CD14-positive monocyte (primary cell): ENCODE results near the gene BSND. TPM values are rescaled to one million over a fixed set of nuclear protein-coding genes. Genes with fewer than 3 reads are reported as not detected.
A peak's percentile ranks its signal among the peaks of the same experiment; 100 is the strongest.

ENCODE experiments used
- DNase-seq, 3 donors: peaks; one replicate each; pipeline ENCODE4 v3.0.0-alpha.2; 2011 to 2022
- H2AFZ ChIP-seq: 2 replicates; pipeline ENCODE4 v1.6.0; 2012; ENCODE audit warnings: mild to moderate bottlenecking, low read depth, low read length, inconsistent platforms; ENCODE audit not compliant: insufficient read depth, poor library complexity, severe bottlenecking
- H3K27ac ChIP-seq, 2 donors: 1 replicate in 1 of 2; 2 replicates in 1 of 2; pipeline ENCODE4 v1.5.1; 2012 to 2013; ENCODE audit warnings: low read length in 2 of 2, control low read depth in 1 of 2, inconsistent platforms in 1 of 2, low read depth in 1 of 2, mild to moderate bottlenecking in 1 of 2
- H3K27me3 ChIP-seq, 2 donors: one replicate each; pipeline versions ENCODE4 v1.6.0 to v1.6.1; 2011 to 2013; ENCODE audit warnings: low read length in 2 of 2; ENCODE audit not compliant: control insufficient read depth in 2 of 2, insufficient read depth in 2 of 2
- H3K36me3 ChIP-seq, 2 donors: replicated peaks in 1 of 2; 1 replicate in 1 of 2; 2 replicates in 1 of 2; pipeline versions ENCODE4 v1.5.1 to v1.6.1; 2012 to 2013; ENCODE audit warnings: low read length in 2 of 2, control low read depth in 1 of 2, inconsistent platforms in 1 of 2, mild to moderate bottlenecking in 1 of 2; ENCODE audit not compliant: insufficient read depth in 2 of 2, control insufficient read depth in 1 of 2
- H3K4me1 ChIP-seq, 2 donors: 1 replicate in 1 of 2; 2 replicates in 1 of 2; pipeline versions ENCODE4 v1.5.1 to v1.6.1; 2012 to 2013; ENCODE audit warnings: low read length in 2 of 2, control low read depth in 1 of 2, inconsistent platforms in 1 of 2, mild to moderate bottlenecking in 1 of 2, moderate library complexity in 1 of 2; ENCODE audit not compliant: insufficient read depth in 2 of 2, control insufficient read depth in 1 of 2
- H3K4me2 ChIP-seq: replicated peaks from 2 replicates; pipeline ENCODE3; 2012; ENCODE audit warnings: low read length, moderate library complexity, mild to moderate bottlenecking; ENCODE audit not compliant: poor library complexity, severe bottlenecking; ENCODE audit errors: extremely low read depth
- H3K4me3 ChIP-seq, 3 experiments: fragments of 200-600 bp in 1 of 3; sonication (generic) in 1 of 3; replicated peaks in 1 of 3; 1 replicate in 2 of 3; 2 replicates in 1 of 3; pipeline ENCODE4 v1.5.1; 2011 to 2013; ENCODE audit warnings: low read length in 3 of 3, mild to moderate bottlenecking in 3 of 3, control low read depth in 2 of 3, low read depth in 2 of 3, inconsistent platforms in 1 of 3, moderate library complexity in 1 of 3
- H3K79me2 ChIP-seq: 2 replicates; pipeline ENCODE4 v1.6.0; 2012; ENCODE audit warnings: mild to moderate bottlenecking, control low read depth, inconsistent platforms, low read length, moderate library complexity; ENCODE audit not compliant: insufficient read depth
- H3K9ac ChIP-seq: 2 replicates; pipeline ENCODE4 v1.6.0; 2017; ENCODE audit warnings: low read length, mild to moderate bottlenecking; ENCODE audit not compliant: insufficient read depth, poor library complexity, severe bottlenecking
- H3K9me3 ChIP-seq, 2 donors: replicated peaks in 1 of 2; 1 replicate in 1 of 2; 2 replicates in 1 of 2; pipeline versions ENCODE4 v1.5.1 to v1.6.1; 2012 to 2013; ENCODE audit warnings: low read length in 2 of 2, control low read depth in 1 of 2; ENCODE audit not compliant: control insufficient read depth in 1 of 2, insufficient read depth in 1 of 2
- H4K20me1 ChIP-seq: 2 replicates; pipeline ENCODE4 v1.6.0; 2012; ENCODE audit warnings: mild to moderate bottlenecking, low read length, control low read depth, moderate library complexity; ENCODE audit not compliant: insufficient read depth
- H3K27ac Mint-ChIP-seq, 7 donors: one replicate each; pipeline ENCODE4 v1.8.0; 2020; ENCODE audit warnings: mild to moderate bottlenecking in 7 of 7, mixed read lengths in 7 of 7, moderate library complexity in 6 of 7, inconsistent platforms in 2 of 7
- H3K27me3 Mint-ChIP-seq, 3 donors: one replicate each; pipeline ENCODE4 v1.8.0; 2021 to 2022; ENCODE audit warnings: low read depth in 3 of 3, mild to moderate bottlenecking in 3 of 3, mixed read lengths in 3 of 3, moderate library complexity in 3 of 3, inconsistent platforms in 1 of 3
- H3K36me3 Mint-ChIP-seq, 2 donors: one replicate each; pipeline ENCODE4 v1.8.0; 2020; ENCODE audit warnings: mixed read lengths in 2 of 2, inconsistent platforms in 1 of 2, mild to moderate bottlenecking in 1 of 2
- H3K4me1 Mint-ChIP-seq: one replicate; pipeline ENCODE4 v1.8.0; 2020; ENCODE audit warnings: mild to moderate bottlenecking, mixed read lengths
- H3K4me3 Mint-ChIP-seq, 2 donors: one replicate each; pipeline ENCODE4 v1.8.0; 2020; ENCODE audit warnings: mild to moderate bottlenecking in 2 of 2, mixed read lengths in 2 of 2, moderate library complexity in 1 of 2
- H3K9me3 Mint-ChIP-seq, 7 donors: one replicate each; pipeline ENCODE4 v1.8.0; 2020 to 2022; ENCODE audit warnings: mixed read lengths in 7 of 7, mild to moderate bottlenecking in 6 of 7, moderate library complexity in 6 of 7, inconsistent platforms in 2 of 7
- CTCF ChIP-seq: fragments of 200-600 bp; IDR thresholded peaks from one replicate; pipeline ENCODE4 v1.8.0; 2022; ENCODE audit warnings: antibody characterized with exemption, mild to moderate bottlenecking
- WGBS: methylation state at CpG from one replicate; pipeline ENCODE4 v1.1.5; 2013; ENCODE audit warnings: missing lambda C conversion rate; ENCODE audit not compliant: insufficient coverage; 5-methylcytosine and 5-hydroxymethylcytosine counted together
- intact Hi-C, 2 donors: fragments of 100-400 bp; cut with micrococcal nuclease; formaldehyde crosslinking; loops; one replicate each; pipeline versions ENCODE4 v1.15.0 to v1.15.1; 2023
- polyA plus RNA-seq, 3 donors: library from polyadenylated mRNA; depleted of rRNA in 1 of 3; unstranded in 2 of 3; stranded (reverse) in 1 of 3; fragments of 300-500 nt in 2 of 3; fragments of >200 nt in 1 of 3; fragmentation: Illumina TruSeq in 2 of 3; gene quantifications; 1 replicate in 2 of 3; 2 replicates in 1 of 3; pipeline ENCODE4 v1.2.3, GENCODE V29; 2012 to 2021

BSND gene
- polyA plus RNA-seq, 3 donors = not detected

GRCh38 chr1:54968551-54968950, 30.2 kb upstream of the BSND start:
- Histone ChIP-seq H3K4me2 (no peak overlapping the region), H3K4me1 (peaks cover 43 to 48% of the 10 kb centered on the region in 2 donors), H3K9me3 (no peaks in the 10 kb centered on the region), H2AFZ (no peak overlapping the region), H3K4me3 (no peak overlapping the region), H3K27ac (no peak overlapping the region), H3K27me3 (peaks cover 0 to 5% of the 10 kb centered on the region in 2 donors), H3K79me2 (no peaks in the 10 kb centered on the region), H3K9ac (no peak overlapping the region), H4K20me1 (no peaks in the 10 kb centered on the region), H3K36me3 (no peaks in the 10 kb centered on the region)
- H3K36me3 Mint-ChIP-seq = no peaks in the 10 kb centered on the region
- no peak overlapping the region for H3K4me3 Mint-ChIP-seq
- 75% methylated on average over 4 of the region's 4 CpGs for WGBS
- H3K27me3 Mint-ChIP-seq = peaks cover 3 to 11% (median 8%) of the 10 kb centered on the region in 3 donors
- intact Hi-C loops = no loop called here
- TF ChIP-seq CTCF = no peak
- H3K27ac Mint-ChIP-seq = no peak overlapping the region
- no peak for DNase-seq
- peaks cover 0 to 12% (median 2%) of the 10 kb centered on the region in 7 donors for H3K9me3 Mint-ChIP-seq
- H3K4me1 Mint-ChIP-seq = peaks cover 56% of the 10 kb centered on the region

- H3K4me3 ChIP-seq = no peak overlapping the region
- H4K20me1 ChIP-seq = no peaks in the 10 kb centered on the region
- H3K9me3 Mint-ChIP-seq = peaks cover 0 to 12% (median 2%) of the 10 kb centered on the region in 7 donors
- H3K36me3 ChIP-seq = no peaks in the 10 kb centered on the region
- H3K79me2 ChIP-seq = no peaks in the 10 kb centered on the region
- H3K27me3 ChIP-seq = peaks cover 0 to 5% of the 10 kb centered on the region in 2 donors
- no peak overlapping the region for H3K27ac ChIP-seq
- H3K36me3 Mint-ChIP-seq = no peaks in the 10 kb centered on the region
- H3K4me3 Mint-ChIP-seq = peak overlapping the region in 1 of 2 donors; percentile 17
- WGBS = 92% methylated on average over 1 of the region's 1 CpG
- intact Hi-C loops = no loop called here
- H3K4me1 ChIP-seq = peaks cover 41 to 44% of the 10 kb centered on the region in 2 donors
- H3K4me1 Mint-ChIP-seq = peaks cover 54% of the 10 kb centered on the region
- no peak overlapping the region for H3K4me2 ChIP-seq
- H3K27me3 Mint-ChIP-seq = peaks cover 3 to 17% (median 10%) of the 10 kb centered on the region in 3 donors
- H3K9me3 ChIP-seq = no peaks in the 10 kb centered on the region
- no peak for TF ChIP-seq CTCF
- peak overlapping the region in 1 of 7 donors; percentile 73 for H3K27ac Mint-ChIP-seq
- no peak overlapping the region for H3K9ac ChIP-seq
- H2AFZ ChIP-seq = no peak overlapping the region
- no peak for DNase-seq
These were observed 28.9 kb upstream of the BSND start for GRCh38 chr1:54969879-54970278.
